ENCODE measurements around the gene RABL3. TPM values are rescaled to one million over a fixed set of nuclear protein-coding genes. Genes with fewer than 3 reads are reported as not detected.

RABL3 gene
- total and polyA plus RNA-seq, 2 of the 4 experiments (the other 2 are of a cell fraction), result 5.3 to 17.0 TPM

DNA sequence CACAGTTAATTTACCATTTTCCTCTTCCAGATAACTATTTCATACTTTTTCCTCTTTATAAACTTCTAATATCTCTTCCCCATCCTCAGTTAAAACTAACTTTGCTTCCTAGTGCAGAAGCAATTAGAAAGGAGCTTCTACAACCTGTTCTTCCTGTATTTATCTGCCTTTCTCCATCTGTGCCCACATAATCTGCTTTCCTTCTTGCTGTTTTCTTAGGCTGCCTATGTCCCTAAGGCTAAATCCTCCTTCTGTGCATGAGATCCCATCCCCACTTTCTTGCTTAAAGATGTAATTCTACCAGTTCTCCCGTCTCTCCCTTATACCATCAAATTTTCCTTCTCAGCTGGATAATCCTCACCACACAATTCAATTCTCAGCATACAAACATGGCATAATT, 31.9 kb downstream of the RABL3 start:
- no peak overlapping the region for H3K27ac ChIP-seq (ENCODE audit: insufficient read depth, low read length)
- no peak overlapping the region for H2BK5ac ChIP-seq (ENCODE audit: low read depth, low read length, poor library complexity, severe bottlenecking)
- in situ Hi-C loops (cut with MboI; ENCODE audit: low sequenced_read_pairs), result no loop called here
- no peak for ATAC-seq (ENCODE audit: low read depth)
- no TSS peak for BruUV-seq (replicated peaks)
- H3K4me1 ChIP-seq (ENCODE audit: control insufficient read depth, insufficient read depth, low read length), result peaks cover 2% of the 10 kb centered on the region
- H2BK15ac ChIP-seq (ENCODE audit: low read depth, low read length), result no peak overlapping the region
- H3K9ac ChIP-seq (ENCODE audit: low read depth, low read length), result no peak overlapping the region
- H2AK9ac ChIP-seq (replicated peaks; ENCODE audit: low read depth, low read length, poor library complexity), result no peak overlapping the region
- H3K36me3 ChIP-seq (ENCODE audit: control insufficient read depth, insufficient read depth, low read length), result no peaks in the 10 kb centered on the region
- no peak overlapping the region for H2BK120ac ChIP-seq (ENCODE audit: low read depth, low read length)
- peaks cover 0 to 8% of the 10 kb centered on the region in 2 experiments; a peak in 1 of 4 replicates for H3K79me1 ChIP-seq (ENCODE audit: low read depth in 1 of 2, low read length in 2 of 2)
- no peak overlapping the region for H2AFZ ChIP-seq (replicated peaks; ENCODE audit: low read length, poor library complexity)
- H3K4me2 ChIP-seq (ENCODE audit: low read depth, low read length), result no peak overlapping the region
- intact Hi-C loops (cut with micrococcal nuclease), result no loop called here
- H2AK5ac ChIP-seq (ENCODE audit: low read depth, low read length), result no peak overlapping the region
- no peaks in the 10 kb centered on the region for H3K9me1 ChIP-seq (ENCODE audit: insufficient read depth, low read length)
- ChIA-PET POLR2A (ENCODE audit: unreplicated experiment) (no interaction called here), CTCF (no interaction called here)
- no peak for DNase-seq
- no peak overlapping the region for H3K4me3 ChIP-seq (ENCODE audit: insufficient read depth, low read depth, low read length)
- WGBS, 2 experiments (ENCODE audit: extremely low coverage in 2 of 2, insufficient read length in 1 of 2), result 78% methylated on average over 1 of the region's 1 CpG; no CpG with 5 or more reads in 1 of the 2 experiments
- no peak overlapping the region for H3K18ac ChIP-seq (ENCODE audit: low read depth, low read length)
- no peak overlapping the region for H3K14ac ChIP-seq (replicated peaks; ENCODE audit: low read depth, low read length)
- H4K91ac ChIP-seq (ENCODE audit: insufficient read depth, low read depth, low read length), result no peak overlapping the region
- no peak for TF ChIP-seq MXI1 (IDR thresholded peaks at IDR 0.05; ENCODE audit: borderline replicate concordance, low read depth, low read length)
- no peak for TF ChIP-seq RCOR1 (IDR thresholded peaks at IDR 0.05; ENCODE audit: insufficient replicate concordance, low read length)
- no peak for TF ChIP-seq RAD21 (IDR thresholded peaks at IDR 0.05; ENCODE audit: low read length)
- TF ChIP-seq CEBPB (IDR thresholded peaks at IDR 0.05; ENCODE audit: low read depth, low read length), result no peak
- H4K5ac ChIP-seq (ENCODE audit: low read depth, low read length), result no peak overlapping the region
- dilution Hi-C loops (cut with HindIII; ENCODE audit: low sequenced_read_pairs, unreplicated experiment), result no loop called here
- H4K8ac ChIP-seq (ENCODE audit: low read depth in 2 of 2, low read length in 2 of 2), result no peak overlapping the region
- no peaks in the 10 kb centered on the region for H3K9me3 ChIP-seq (ENCODE audit: control insufficient read depth, insufficient read depth, low read length)
- no peak overlapping the region for H3K23ac ChIP-seq (ENCODE audit: low read depth, low read length)
- no peaks in the 10 kb centered on the region for H4K20me1 ChIP-seq (ENCODE audit: insufficient read depth, low read length)
- no peak overlapping the region for H3K4ac ChIP-seq (ENCODE audit: low read depth, low read length)
- no peak overlapping the region for H3K56ac ChIP-seq (ENCODE audit: extremely low read depth, insufficient read depth, low read length)
- H3K27me3 ChIP-seq (ENCODE audit: control insufficient read depth, insufficient read depth, low read length), result no peaks in the 10 kb centered on the region
- no peak overlapping the region for H2BK20ac ChIP-seq (ENCODE audit: low read depth, low read length)
